SK-N-MC (cell line): Measurements from ENCODE around the gene FNDC3B.

Source experiments
- EZH2 ChIP-seq: fragments of 200-600 bp; sonication (generic); IDR thresholded peaks from one replicate; pipeline ENCODE4 v1.6.1; 2017; ENCODE audit warnings: antibody characterized with exemption
- FOXP2 ChIP-seq: optimal IDR thresholded peaks from 2 replicates; pipeline ENCODE3; 2011; ENCODE audit warnings: mild to moderate bottlenecking, moderate library complexity; ENCODE audit not compliant: insufficient read depth; ENCODE audit errors: extremely low read length, control extremely low read depth
- POLR2AphosphoS5 ChIP-seq: IDR thresholded peaks from 2 replicates; pipeline ENCODE4 v1.6.1; 2012; ENCODE audit warnings: mild to moderate bottlenecking, low read depth, low read length, borderline replicate concordance

GRCh38 chr3:172371544-172371943 is 332.2 kb downstream of the FNDC3B start:
- TF ChIP-seq POLR2AphosphoS5 = no peak
- no peak for TF ChIP-seq EZH2
- no peak for TF ChIP-seq FOXP2
